Endometrium (tissue), 2 donors: ENCODE data around the gene COL21A1.
"Not testable (repeated sequence)": the region's sequence is repeated elsewhere in the genome, so short reads cannot be mapped to it uniquely, and the experiment has no call there.

ENCODE experiments used
- FAIRE-seq: peaks from 2 replicates; lab custom pipeline; 2012; peaks lifted over from hg19 to GRCh38; lab: Jason Lieb, UNC
- donor health status: control.
- donor health status: control.

Gene COL21A1

DNA sequence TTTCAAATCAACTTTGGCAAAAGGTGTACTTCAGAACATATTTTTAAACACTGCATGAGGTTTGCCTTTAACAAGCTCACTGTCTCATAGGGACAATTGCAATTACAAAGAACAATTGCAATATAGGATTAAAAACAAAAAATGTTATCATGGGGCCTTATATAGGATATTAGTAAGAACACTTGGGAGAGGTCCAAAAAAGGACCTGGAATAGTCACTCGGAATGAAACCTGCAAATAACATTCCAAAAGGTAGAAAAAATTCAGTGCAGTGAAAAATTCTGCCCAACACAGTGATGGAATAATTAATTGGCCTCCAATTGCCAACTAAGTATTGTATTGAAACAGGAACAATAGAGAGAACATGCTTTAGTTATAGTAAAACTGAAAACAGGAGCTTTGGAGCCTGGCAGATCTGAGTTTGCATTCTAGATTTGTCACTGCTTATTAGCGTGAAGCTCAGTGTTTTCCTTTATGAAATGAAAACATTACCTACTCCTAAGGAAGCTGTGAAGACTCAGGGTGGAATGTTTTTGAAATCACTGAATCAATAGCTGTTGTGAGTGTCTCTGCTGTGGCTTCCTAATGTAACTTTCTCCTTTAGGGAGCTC, 199.3 kb downstream of the COL21A1 start:
- no peak for FAIRE-seq

DNA sequence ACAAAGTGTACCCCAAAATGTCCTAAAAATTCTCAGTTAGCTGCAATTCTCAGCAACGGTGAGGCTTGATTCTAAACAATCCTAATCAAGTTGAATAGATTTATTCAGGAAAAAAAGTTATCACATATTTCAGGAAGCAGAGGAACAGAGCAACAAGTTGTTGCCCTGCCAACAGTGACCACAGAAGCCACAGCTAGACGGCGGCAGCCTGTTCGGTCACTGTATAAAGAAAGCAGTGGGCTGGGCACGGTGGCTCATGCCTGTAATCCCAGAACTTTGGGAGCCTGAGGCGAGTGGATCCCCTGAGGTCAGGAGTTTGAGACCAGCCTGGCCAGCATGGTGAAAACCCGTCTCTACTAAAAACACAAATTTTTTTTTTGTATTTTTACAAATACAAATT, 200.8 kb downstream of the COL21A1 start:
- no peak for FAIRE-seq

DNA sequence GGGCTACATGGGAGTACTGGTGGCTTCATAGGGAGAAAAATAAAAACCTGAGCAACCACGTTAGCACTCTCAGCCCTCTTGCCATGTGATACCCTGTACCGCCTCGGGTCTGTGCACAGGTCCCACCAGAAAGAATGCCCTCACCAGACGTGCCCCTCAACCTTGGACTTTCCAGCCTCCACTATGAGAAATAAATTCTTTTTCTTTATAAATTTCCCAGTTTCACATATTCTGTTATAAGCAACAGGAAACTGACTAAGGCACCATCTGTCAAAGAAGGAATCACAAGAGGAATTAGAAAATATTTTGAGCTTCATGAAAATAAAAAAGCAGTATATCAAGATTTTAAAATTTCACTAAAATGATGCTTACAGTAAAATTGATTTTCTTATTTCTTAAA, 203.6 kb downstream of the COL21A1 start:
- FAIRE-seq: no peak

DNA sequence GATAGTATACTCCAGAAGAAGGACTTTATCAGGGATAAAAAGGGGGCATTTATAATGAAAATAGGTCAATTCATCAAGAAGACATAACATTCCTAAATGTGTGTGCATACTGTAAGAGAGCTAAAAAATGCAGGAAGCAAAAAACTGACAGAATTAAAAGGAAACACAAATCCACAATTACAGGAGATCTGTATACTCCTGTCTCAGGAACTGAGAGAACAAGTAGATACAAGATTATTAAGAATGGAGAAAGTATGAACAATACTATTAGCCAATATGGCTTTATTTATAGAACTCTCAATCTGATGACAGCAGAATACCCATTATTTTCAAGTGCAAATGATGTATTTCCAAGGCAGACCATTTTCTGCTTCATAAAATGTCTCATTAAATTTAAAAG, 204.3 kb downstream of the COL21A1 start:
- FAIRE-seq: no peak

DNA sequence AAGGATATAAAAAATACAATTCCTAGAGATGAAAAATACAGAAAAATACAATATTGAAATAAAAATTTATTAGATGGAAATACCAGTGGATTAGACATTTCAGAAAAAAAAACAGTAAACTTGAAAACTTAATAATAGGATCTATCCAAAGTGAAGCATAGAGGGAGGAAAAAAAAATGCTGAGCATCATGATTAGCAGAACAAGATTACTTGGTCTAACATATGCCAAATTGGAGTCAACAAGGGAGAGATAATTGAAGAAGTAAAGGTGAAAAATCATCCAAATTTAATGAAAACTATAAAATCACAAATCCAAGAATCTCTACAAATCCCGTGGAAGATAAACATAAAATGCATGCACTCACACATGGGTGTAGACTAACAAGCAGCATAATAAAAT, 205.8 kb downstream of the COL21A1 start:
- FAIRE-seq: no peak

DNA sequence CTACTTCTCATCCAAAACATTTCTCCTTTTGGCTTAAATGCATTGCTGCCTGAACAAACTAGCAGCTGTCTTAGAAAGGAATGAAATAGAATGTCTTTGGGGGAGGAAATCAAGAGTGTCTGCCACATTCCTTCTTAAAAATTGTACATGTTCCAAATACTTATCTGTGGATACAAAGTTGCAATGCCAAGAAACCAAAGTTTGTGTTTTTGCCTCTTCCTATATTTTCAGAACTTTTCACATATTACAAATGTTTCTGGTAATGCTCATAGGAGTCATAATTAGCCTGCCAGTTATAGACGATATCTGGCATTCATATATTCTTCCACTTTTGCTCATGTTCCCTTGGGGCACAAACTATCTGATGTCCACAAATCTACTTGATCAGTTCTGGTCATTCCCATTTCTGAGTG, 206.5 kb downstream of the COL21A1 start:
- no peak for FAIRE-seq

DNA sequence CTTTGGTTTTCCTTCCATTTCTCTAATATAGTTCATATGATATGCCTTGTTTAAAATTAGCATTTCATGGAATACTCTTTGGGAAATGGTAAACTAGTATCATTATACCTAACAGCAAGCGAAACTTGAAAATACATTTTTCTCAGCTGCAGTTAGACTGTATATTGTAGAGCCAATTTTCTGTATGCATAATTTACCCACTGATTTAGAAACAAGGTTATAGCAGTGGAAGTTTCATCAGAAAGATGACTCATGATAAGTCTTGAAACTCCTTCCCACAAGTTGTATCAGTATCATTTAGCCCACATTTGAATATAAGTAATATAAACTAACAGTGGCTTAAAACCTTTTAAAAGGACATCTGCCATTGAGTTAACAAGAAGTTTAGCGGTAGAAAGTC, 207.2 kb downstream of the COL21A1 start:
- FAIRE-seq: no peak

DNA sequence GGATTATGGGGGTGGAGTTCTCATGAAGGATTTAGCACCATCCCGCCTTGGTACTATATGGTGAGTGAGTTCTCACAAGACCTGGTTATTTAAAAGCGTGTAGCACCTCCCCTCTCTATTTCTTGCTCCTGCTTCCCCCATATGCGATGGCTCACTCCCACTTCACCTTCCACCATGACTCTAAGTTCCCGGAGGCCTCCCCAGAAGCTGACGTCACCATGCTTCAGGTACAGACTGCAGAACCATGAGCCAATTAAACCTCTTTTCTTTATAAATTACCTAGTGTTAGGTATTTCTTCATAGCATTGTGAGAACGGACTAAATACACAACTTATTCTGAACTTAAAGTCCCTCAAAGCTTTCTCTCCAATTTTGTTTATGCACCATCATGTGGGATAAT, 208.6 kb downstream of the COL21A1 start:
- FAIRE-seq: no peak

DNA sequence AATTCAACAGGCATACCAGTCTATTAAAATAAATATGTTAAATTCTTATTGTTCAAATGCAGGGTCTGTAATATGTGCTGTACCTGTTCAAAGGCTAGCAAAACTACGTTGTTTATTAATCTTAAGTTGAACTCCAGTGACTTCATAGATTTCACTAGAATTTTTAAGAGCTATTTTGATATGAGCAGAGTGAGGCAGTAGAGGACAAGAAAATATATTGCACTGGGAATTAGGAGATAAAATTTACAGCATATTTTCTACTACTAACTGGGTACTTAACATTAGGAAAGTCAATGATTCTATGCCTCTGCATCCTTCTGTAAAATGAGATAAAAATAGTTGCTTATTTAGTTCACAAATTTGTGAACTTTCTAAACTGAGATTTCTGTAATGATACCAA, 209.8 kb downstream of the COL21A1 start:
- FAIRE-seq: no peak

DNA sequence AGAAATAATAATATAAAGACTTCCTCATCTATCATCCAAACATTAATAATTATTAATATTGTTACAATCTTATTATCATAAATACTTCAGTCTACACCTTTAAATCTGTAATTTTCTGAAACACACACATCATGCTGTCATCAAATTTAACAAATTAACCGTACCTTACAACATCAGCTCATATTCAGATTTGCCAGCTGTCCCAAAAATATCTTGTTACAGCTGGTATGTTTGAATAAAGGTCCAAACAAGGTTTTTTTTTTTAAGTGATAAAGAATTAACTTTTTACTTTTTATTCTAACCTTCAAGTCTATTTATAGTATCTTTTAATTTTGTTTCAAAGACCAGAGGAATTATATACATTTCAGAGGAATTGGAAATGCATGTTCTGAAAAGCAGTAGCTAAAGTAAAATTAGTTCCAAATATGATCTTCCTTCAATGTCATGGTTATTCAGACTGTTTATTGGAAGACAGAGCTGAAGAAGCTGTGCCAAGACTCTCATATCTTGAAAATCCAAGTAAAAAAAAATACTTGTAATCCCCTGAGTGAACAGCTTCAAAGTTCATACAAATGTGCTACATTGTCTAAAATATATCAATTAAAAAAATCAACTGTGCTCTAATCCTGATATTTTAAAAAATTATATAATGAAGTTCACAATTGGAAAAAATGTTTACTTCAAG, 210.3 kb downstream of the COL21A1 start:
- peak; percentile 21 for FAIRE-seq

DNA sequence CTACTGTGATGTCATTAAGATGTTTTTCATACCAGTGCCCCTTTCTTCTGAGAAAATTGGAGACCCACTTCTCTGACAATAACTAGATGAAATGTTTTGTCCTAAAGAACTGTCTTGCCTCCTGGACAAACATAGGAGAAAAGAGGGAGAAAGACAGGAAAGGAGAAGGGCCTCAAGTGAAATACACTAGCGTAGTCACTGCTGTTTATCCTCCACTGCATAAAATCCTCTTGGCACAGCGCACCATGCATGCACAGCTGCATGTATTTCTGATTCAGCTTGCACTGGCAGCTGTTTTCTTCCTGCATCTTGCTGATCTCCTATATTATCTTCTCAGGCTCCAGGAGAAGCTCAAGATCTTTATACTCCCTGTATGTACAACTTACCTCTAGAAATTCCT, 214.0 kb downstream of the COL21A1 start:
- FAIRE-seq: no peak

DNA sequence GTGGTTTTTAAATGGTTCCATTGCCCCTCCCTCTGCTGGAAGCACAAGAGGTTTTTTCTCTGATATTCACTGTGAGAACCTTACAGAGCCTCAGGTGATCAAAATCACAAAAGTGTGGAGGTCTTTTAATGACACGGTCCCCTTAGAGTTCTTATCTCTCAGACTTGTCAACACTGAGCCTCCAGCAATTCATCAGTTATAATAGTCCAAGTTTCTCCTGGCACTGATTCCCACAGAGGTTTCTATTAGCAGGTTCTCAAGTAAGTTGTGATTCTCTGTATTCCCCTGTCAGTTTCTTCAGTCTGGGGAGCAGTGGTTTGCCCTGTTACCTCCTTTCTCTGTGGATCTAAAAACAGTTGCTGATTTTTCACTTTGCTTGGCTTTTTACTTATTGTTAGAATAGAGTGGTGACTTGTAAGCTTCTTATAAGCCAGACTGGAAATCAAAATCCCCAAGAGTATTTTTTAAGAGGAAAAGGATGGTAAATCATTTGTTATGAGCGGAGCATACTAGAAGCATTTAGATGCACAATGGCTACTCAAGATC, 214.6 kb downstream of the COL21A1 start:
- FAIRE-seq: no peak

DNA sequence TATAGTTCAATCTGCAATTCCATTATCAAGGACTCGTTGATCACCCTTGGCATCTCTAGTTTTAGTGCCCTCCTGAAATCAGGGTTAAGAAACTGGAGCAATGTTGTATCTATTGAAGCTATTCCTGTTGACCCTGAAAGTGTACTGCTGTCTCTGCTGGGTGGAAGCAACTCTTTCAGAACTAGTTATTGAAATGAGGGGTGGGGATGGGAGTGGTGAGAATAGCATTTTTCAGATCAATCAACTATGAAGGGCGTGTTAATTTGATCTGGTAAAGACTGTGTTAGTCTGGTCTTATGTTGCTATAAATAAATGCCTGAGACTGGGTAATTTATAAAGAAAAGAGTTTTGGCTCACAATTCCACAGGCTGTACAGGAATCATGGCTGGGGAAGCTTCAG, 219.5 kb downstream of the COL21A1 start:
- FAIRE-seq: no peak

DNA sequence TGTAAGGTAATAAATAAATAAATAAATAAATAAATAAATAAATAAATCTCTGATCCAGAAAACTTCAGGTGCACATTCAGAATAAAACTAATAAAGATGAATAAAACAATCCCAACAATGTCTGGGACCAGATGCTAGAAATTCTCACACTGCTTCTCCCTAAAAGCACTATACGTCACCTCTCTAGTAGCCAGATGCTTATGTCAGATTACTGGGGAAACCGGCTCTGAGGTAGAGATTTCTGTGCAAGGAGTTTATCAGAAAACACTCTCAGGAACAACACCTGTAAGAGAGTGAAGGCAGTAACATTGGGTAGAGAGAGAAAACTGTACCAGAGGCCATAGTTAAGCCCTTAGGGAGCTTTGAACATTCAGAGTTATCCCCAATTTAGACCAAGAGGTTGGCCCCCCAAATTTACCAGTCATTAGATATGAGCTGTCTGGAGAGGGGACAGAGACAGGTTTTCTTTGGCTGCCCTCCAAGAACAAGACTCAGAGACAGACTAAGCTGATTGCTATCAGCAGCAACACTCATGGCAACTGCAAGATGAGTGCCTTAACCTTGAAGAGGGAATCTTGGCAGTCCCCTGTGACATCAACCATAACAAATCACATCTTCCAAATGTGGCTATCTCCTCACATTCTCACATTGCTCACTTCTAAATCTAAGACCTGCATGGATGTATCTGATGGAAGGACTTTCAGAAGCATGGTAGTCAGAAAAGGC, 220.8 kb downstream of the COL21A1 start:
- FAIRE-seq: no peak

DNA sequence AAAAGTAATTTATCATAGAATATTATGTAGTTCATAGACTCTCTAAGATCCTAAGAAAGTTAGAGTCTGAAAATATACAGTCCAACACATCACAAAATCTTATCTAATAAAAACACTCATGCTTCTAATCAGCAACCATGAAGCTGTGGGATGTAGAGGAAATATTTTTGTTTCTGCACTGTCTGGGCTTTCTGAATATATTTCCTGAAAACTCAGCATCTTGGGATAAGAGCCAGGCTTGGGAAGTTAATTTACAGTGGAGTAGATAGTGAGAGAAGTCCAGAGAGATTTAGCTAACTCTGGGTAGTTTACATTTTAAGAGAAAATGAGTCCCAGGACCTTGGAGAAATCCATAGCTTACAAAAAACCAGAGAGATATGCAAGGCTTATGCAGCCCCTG, 221.6 kb downstream of the COL21A1 start:
- FAIRE-seq: no peak

DNA sequence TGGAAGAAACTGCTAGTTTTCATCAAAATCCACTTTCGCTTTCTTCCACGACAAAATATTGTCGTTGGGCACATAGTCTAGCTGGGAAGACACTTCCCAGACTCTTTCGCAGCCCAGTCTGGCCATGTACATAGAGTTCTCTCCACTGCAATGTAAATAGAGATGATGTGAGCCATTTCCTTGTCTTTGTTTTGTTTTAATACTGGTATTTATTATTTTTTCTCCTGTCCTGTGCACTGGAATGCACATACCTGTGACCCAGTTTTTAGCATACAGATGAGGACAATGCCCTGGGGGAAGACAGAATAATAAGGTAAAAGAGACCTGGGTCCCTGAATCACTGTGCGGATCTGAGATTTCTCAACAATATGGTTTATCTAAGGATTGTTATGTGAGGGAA, 222.4 kb downstream of the COL21A1 start:
- no peak for FAIRE-seq

DNA sequence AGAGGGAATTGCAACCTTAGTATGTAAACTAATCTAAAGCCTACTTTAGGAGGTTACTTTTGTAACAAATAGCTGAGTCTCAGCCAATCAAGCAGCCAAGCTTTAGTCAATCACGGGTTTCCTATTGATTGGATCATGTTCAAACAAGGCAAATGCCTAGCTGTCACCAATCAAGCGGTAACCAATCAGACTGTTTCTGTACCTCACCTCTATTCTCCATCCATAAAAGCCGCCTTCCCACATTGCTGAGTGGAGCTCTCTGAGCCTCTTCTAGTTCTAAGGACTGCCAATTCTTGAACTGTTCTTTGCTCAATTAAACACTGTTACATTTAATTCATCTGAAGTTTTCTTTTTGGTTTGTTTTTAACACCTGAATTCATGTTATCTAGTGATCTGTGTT, 223.6 kb downstream of the COL21A1 start:
- no peak for FAIRE-seq

DNA sequence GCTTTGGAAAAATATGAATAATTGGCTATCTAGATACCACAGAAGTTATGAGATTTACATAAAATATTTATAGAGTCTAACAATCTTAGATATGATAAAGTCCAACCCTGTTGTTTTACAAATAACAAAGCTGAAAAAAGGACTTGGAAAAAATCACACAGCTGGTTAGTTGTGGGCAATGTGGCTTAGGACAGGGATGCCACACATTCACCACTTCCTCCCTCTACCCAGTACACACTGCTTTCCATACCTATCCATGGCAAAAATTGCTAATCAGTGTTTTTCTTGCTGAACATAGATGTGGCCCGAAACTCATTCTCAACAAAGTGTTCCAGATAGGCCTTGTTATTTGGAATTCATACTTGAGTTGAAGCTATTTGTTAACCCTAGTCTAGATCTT, 224.7 kb downstream of the COL21A1 start:
- FAIRE-seq: no peak

DNA sequence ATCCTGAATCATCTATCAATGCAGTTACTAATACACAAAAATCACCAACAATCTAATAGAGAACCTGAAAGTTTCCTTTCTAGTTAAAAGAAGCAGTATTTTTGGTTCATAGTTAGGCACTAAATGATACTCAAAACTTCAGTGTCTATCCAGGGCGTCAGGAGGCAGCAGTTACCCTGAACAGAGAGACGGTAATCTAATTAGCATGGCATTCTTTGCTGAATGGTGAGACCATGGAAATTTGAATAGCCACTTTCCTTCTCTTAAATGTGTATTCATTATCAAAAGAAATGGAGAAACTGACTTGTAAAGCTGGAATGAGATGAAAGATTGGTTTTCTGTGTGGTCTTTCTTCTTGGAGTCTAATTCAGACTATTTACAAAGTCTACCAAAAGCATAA, 225.4 kb downstream of the COL21A1 start:
- no peak for FAIRE-seq

DNA sequence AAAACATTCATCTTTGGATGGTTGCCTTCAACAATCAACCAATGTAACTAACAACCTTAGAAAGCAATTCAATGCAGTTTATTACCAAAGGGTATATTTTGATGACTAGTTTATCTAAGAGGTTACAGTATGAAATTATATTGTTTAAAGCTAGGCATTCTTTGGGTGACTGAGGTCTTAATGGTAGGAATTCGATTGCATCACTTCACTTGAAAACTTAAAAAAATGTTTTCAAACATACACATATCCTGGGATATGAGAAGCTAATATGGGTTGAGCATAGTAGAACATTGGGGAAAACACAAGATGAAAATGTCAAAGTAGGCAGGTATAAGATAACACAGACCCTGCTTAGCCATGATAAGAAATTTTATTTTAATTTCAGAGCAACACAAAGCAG, 227.4 kb downstream of the COL21A1 start:
- FAIRE-seq: no peak

DNA sequence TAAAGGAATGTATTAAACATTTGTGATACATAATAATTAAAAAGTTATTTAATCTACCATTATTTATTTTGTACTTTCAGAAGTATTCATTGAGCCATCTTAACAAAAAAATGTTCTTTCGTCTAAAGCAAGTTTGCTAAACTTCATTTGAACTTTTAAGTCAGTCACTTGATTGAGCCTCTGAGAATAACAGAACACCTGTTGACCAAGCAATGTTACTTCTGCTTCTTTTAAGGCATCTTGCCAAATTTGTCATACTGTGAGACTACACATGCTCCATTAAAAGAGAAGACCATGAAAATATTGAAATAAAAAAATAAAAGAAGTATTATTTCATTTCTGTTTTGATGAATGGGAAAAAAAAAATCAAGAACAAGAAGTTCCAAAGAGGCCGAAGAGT, 230.2 kb downstream of the COL21A1 start:
- FAIRE-seq: no peak

DNA sequence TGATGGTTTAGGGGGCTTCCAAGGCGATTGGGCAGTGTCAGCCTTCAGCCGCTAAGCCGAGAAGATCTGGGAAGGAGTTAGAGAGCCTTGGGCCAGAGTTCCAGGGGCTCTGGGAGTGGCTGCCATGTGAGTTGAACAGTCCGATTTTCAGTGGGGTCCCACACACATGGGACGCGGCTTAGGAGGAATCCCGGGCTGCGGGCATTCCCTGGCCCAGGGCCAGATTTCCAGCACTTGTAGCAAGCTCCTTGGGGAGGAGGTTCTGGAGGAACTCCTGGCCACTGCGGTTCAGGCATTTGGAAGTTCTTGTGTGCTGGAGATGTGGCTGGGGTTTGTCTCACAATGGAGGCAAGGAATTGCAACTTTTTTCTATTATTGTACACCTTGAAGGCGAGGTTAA, 233.3 kb downstream of the COL21A1 start:
- not testable (repeated sequence) for FAIRE-seq

DNA sequence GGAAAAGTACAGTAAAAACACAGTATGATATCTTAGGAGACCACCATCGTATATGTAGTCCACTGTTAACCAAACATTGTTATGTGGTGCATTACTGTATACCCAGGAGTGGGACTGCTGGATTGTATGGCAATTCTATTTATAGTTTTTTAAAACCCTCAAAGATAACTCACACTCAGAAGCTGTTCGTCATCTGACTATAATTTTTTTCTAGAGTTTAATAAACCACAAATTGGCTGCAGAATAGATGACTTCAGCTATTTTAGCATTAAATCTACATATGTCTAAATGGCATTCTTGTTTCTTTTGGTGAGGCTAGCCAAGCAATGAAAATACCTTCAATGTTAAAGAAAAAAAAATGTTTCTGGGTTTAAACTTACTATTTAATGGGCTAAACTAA, 237.7 kb downstream of the COL21A1 start:
- FAIRE-seq: no peak
